Erythroblast (primary cell): ENCODE data around the gene CSNK1E.

Experiments used
- GATA1 ChIP-seq: IDR thresholded peaks from 2 replicates; pipeline ENCODE4 v1.6.1; 2011; ENCODE audit warnings: low read depth, mild to moderate bottlenecking, control low read depth, low read length, moderate library complexity
- POLR2A ChIP-seq: IDR thresholded peaks from 2 replicates; pipeline ENCODE4 v1.6.1; 2011; ENCODE audit warnings: mild to moderate bottlenecking, low read length

- TF ChIP-seq POLR2A, result no peak
- TF ChIP-seq GATA1, result no peak
Measured at GRCh38 chr22:38298312-38299005, 18.8 kb downstream of the CSNK1E start.
